ENCODE results near the gene EMC9. TPM values are rescaled to one million over a fixed set of nuclear protein-coding genes. Genes with fewer than 3 reads are reported as not detected.

EMC9 gene
- polyA plus RNA-seq, 1 experiment, result 13.3 TPM

GRCh38 chr14:24179961-24180796, 38.8 kb upstream of the EMC9 start:
- CTCF ChIA-PET, result interaction anchor here (1.3 to 3.1 kb wide), 6 partner anchors 8 to 128 kb away, joined by 3 to 14 read pairs (median 4); partner anchors contain the start of genes CIDEB, IPO4, IRF9 and TINF2
- Histone ChIP-seq H3K4me3 (ENCODE audit: low read depth, low read length) (no peak overlapping the region), H3K36me3 (ENCODE audit: control insufficient read depth, insufficient read depth, low read length) (peaks cover 53% of the 10 kb centered on the region), H3K27me3 (ENCODE audit: control insufficient read depth, insufficient read depth, low read length) (no peaks in the 10 kb centered on the region)
- POLR2A ChIA-PET, result interaction anchor here (0.6 to 1.4 kb wide), 2 partner anchors 19 to 44 kb away, joined by 3 to 5 read pairs; partner anchors contain the start of gene IRF9
- TF ChIP-seq CTCF (IDR thresholded peaks at IDR 0.05; ENCODE audit: insufficient read depth, low read depth, low read length), result no peak
- peak; percentile 84 for DNase-seq (ENCODE audit: low read depth)

- H3K4me3 ChIP-seq (ENCODE audit: low read depth, low read length), result no peak overlapping the region
- ChIA-PET CTCF (interaction anchor here (0.8 to 3.1 kb wide), 8 partner anchors 9 to 130 kb away, joined by 3 to 14 read pairs (median 3); partner anchors contain the start of genes CIDEB, IPO4, IRF9 and PSME2), POLR2A (interaction anchor here (0.6 to 1.4 kb wide), 2 partner anchors 18 to 619 kb away, joined by 4 to 5 read pairs; partner anchors contain the start of gene IRF9)
- DNase-seq (ENCODE audit: low read depth), result no peak
- no peak for TF ChIP-seq CTCF (IDR thresholded peaks at IDR 0.05; ENCODE audit: insufficient read depth, low read depth, low read length)
- no peaks in the 10 kb centered on the region for H3K27me3 ChIP-seq (ENCODE audit: control insufficient read depth, insufficient read depth, low read length)
- peaks cover 48% of the 10 kb centered on the region for H3K36me3 ChIP-seq (ENCODE audit: control insufficient read depth, insufficient read depth, low read length)
These were observed 38.0 kb upstream of the EMC9 start for GRCh38 chr14:24179294-24179960.

- H3K36me3 ChIP-seq (ENCODE audit: control insufficient read depth, insufficient read depth, low read length), result peaks cover 44% of the 10 kb centered on the region
- no peak overlapping the region for H3K4me3 ChIP-seq (ENCODE audit: low read depth, low read length)
- no peak for TF ChIP-seq CTCF (IDR thresholded peaks at IDR 0.05; ENCODE audit: insufficient read depth, low read depth, low read length)
- ChIA-PET POLR2A (interaction anchor here (0.6 kb wide), 1 partner anchor 618 kb away, joined by 4 read pairs; no protein-coding TSS in a partner anchor), CTCF (interaction anchor here (0.8 to 3.1 kb wide), 6 partner anchors 9 to 131 kb away, joined by 3 to 14 read pairs (median 4); partner anchors contain the start of genes CIDEB, IRF9, PSME2 and TINF2)
- no peaks in the 10 kb centered on the region for H3K27me3 ChIP-seq (ENCODE audit: control insufficient read depth, insufficient read depth, low read length)
- no peak for DNase-seq (ENCODE audit: low read depth)
These were observed 37.2 kb upstream of the EMC9 start for GRCh38 chr14:24178399-24179178.

- ChIA-PET CTCF (interaction anchor here (1.1 kb wide), 1 partner anchor 129 kb away, joined by 4 read pairs; no protein-coding TSS in a partner anchor), POLR2A (no interaction called here)
- Histone ChIP-seq H3K4me3 (ENCODE audit: low read depth, low read length) (no peak overlapping the region), H3K27me3 (ENCODE audit: control insufficient read depth, insufficient read depth, low read length) (no peaks in the 10 kb centered on the region), H3K36me3 (ENCODE audit: control insufficient read depth, insufficient read depth, low read length) (peaks cover 46% of the 10 kb centered on the region)
- DNase-seq (ENCODE audit: low read depth), result no peak
- TF ChIP-seq CTCF (IDR thresholded peaks at IDR 0.05; ENCODE audit: insufficient read depth, low read depth, low read length), result no peak
These were observed 36.5 kb upstream of the EMC9 start for GRCh38 chr14:24177891-24178290.

Measured in BJ (cell line).